GM10248 (cell line): Measurements from ENCODE around the gene LINC01488.

Source experiments
- CTCF ChIA-PET: fragments of 300-600 bp; sonication (Branson Sonifier 250); formaldehyde crosslinking; extraction: SDS; loops from one replicate; lab custom pipeline; 2021; ENCODE audit warnings: antibody characterized with exemption; lab: Yijun Ruan, JAX
- POLR2A ChIA-PET: fragments of 350-650 bp; sonication (Branson Sonifier 250); formaldehyde crosslinking; extraction: SDS; loops from one replicate; lab custom pipeline; 2020; ENCODE audit warnings: antibody characterized with exemption; lab: Yijun Ruan, JAX
- DNase-seq: peaks from one replicate; pipeline ENCODE4 v3.0.0; 2012; ENCODE audit errors: extremely low spot score
- CTCF ChIP-seq: IDR thresholded peaks from 2 replicates; pipeline ENCODE4 v1.5.1; 2012; ENCODE audit warnings: mild to moderate bottlenecking, low read depth; ENCODE audit errors: extremely low read depth, missing control alignments, control extremely low read depth

LINC01488 gene

GRCh38 chr11:69541001-69541285 lies 59.5 kb downstream of the LINC01488 start:
- ChIA-PET POLR2A (no interaction called here), CTCF (no interaction called here)
- no peak for DNase-seq
- TF ChIP-seq CTCF, result no peak

- no peak for TF ChIP-seq CTCF
- DNase-seq, result no peak
- POLR2A ChIA-PET, result no interaction called here
- CTCF ChIA-PET, result no interaction called here
Measured at GRCh38 chr11:69541501-69542313, 60.2 kb downstream of the LINC01488 start.

DNA sequence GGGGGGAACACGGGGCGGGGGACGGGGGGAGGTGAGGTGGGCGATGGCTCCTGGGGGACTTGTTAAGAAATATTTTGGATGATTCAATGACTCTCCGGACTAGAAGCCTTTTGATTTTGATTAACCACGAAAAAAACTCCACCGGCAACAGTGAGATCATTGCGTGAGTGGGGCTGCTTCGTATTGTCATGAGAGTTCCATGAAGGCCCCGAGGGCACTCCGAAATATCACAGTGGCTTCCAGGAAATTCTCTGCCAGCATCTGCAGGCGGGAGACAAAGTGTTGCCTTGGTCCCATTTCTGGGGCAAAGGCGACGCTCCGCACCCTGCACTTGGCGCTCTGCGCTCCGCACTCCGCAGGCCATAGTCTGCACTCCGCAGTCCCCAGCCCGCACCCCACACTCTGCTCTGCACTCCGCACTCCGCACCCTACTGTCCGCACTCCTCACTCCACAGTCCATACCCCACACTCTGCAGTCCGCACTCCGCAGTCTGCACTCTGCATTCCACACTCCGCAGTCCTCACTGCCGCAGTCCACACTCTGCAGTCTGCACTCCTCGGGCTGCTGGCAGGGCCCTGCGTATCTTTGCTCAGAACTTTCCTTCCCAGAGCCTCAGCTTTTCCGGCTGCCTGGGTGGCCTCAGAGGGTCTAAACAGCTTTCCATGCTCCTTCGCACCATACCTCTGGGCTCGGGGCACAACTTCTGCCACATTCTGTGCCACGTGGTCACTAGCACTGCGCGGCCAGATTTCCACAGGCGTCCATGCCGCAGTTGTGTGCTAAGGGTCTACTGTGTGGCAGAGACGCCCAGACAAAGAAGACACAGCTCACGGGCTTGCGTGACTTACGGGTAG lies 61.1 kb downstream of the LINC01488 start:
- CTCF ChIA-PET, result no interaction called here
- no peak for TF ChIP-seq CTCF
- POLR2A ChIA-PET, result no interaction called here
- DNase-seq, result no peak
